ENCODE measurements around the gene ALKBH7. TPM values are rescaled to one million over a fixed set of nuclear protein-coding genes. Genes with fewer than 3 reads are reported as not detected.
"Not testable (repeated sequence)": the region's sequence is repeated elsewhere in the genome, so short reads cannot be mapped to it uniquely, and the experiment has no call there.

ALKBH7 gene
- total RNA-seq, 2 experiments from 2014 or later = 61.0 to 75.9 TPM

DNA sequence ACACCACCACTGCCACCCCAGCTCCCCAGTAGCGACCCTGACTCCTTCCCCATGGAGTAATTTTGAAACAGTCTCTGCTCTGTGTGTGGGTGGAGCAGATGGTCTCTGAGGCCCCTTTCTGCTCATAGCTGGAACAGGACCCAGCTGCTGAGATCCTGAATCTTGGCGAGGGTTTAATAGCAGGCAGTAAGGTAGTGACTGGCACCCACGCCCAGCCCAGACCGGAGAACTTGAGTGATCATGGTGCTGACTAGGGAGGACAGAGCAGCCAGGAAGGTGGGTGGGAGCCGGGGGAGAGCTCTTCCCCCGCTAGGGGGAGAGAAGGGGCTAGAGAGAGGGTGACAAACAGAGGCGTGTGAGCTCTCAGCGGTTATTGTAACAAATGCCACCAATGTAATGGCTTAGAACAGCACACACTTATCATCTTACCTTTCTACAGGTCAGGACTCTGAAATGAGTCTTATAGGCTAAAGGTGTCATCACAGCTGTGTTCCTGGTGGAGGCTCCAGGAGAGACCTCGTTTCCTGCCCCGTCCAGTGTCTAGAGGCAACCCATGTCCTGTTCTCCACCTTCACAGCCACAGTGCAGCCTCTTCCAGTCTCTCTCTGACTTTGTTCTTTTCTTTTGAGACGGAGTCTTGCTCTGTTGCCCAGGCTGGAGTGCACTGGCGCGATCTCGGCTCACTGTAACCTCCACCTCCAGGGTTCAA lies 31.9 kb upstream of the ALKBH7 start:
- DNase-seq (ENCODE audit: low spot score) = peak; percentile 17
- H3K4me2 ChIP-seq (ENCODE audit: low read length) = no peak overlapping the region
- ChIA-PET CTCF (ENCODE audit: unreplicated experiment) (no interaction called here), POLR2A (interaction anchor here (0.9 kb wide), 1 partner anchor 32 kb away, joined by 3 read pairs; the partner anchor contains the start of gene ALKBH7)
- no peak overlapping the region for H3K4me3 ChIP-seq (ENCODE audit: low read depth, low read length, poor library complexity, severe bottlenecking)
- no peak for TF ChIP-seq EZH2phosphoT487 (IDR thresholded peaks at IDR 0.05; ENCODE audit: borderline replicate concordance, low read depth, low read length)
- TF ChIP-seq, protein P1, sequence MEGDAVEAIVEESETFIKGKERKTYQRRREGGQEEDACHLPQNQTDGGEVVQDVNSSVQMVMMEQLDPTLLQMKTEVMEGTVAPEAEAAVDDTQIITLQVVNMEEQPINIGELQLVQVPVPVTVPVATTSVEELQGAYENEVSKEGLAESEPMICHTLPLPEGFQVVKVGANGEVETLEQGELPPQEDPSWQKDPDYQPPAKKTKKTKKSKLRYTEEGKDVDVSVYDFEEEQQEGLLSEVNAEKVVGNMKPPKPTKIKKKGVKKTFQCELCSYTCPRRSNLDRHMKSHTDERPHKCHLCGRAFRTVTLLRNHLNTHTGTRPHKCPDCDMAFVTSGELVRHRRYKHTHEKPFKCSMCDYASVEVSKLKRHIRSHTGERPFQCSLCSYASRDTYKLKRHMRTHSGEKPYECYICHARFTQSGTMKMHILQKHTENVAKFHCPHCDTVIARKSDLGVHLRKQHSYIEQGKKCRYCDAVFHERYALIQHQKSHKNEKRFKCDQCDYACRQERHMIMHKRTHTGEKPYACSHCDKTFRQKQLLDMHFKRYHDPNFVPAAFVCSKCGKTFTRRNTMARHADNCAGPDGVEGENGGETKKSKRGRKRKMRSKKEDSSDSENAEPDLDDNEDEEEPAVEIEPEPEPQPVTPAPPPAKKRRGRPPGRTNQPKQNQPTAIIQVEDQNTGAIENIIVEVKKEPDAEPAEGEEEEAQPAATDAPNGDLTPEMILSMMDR (conservative IDR thresholded peaks at IDR 0.05; ENCODE audit: low read length) = peak; percentile 34; the same call in 1 of the 2 replicates
- no peaks in the 10 kb centered on the region for H3K9me2 ChIP-seq (ENCODE audit: insufficient read depth, low read length)
- no peaks in the 10 kb centered on the region for H3K79me2 ChIP-seq (ENCODE audit: insufficient read depth, low read depth, low read length)
- no peaks in the 10 kb centered on the region; the same call in 1 of the 2 replicates for H3K9me3 ChIP-seq (ENCODE audit: low read length)
- H3K27ac ChIP-seq (ENCODE audit: low read depth, low read length, poor library complexity, severe bottlenecking) = no peak overlapping the region
- no peaks in the 10 kb centered on the region for H4K20me1 ChIP-seq (ENCODE audit: insufficient read depth, low read length)
- H3K36me3 ChIP-seq (ENCODE audit: insufficient read depth, low read length) = no peaks in the 10 kb centered on the region
- BruUV-seq (replicated peaks) = no TSS peak
- intact Hi-C loops (cut with micrococcal nuclease; ENCODE audit: unreplicated experiment) = no loop called here
- no peaks in the 10 kb centered on the region for H3K4me1 ChIP-seq (ENCODE audit: insufficient read depth, low read length, poor library complexity, severe bottlenecking)
- no peak overlapping the region for H2AFZ ChIP-seq (ENCODE audit: low read length)

DNA sequence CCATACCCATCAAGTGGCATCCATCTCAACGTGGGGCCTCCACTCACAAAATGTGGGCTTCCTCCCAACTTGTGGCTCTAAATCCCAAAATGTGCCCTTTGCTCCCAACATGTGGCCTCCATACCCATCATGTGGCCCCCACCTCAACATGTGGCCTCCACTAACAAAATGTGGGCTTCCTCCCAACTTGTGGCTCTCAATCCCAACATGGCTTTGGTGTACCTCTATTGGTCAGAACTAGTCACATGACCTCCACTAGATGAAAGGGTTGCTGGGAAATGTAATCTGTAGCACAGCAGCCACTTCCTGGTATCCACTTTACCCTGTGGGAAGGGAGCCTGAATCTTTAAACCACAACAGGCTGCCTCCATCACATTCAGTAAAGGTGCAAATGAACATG lies 29.1 kb upstream of the ALKBH7 start:
- no TSS peak for BruUV-seq (replicated peaks)

DNA sequence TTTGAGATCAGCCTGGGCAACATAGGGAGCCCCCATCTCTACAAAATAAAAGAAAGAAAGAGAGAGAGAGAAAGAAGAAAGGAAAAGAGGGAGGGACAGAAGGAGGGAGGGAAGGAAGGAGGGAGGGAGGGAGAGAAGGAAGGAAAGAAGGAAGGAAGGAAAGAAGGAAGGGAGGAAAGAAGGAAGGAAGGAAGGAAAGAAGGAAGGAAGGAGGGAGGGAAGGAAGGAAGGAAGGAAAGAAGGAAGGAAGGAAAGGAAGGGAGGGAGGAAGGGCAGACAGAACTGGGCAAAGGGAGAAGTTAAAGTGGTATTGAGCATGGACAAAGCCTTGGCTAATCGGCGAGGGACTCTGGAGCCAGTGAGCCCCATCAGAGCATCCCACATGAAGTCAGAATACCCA lies 23.3 kb upstream of the ALKBH7 start:
- H3K4me3 ChIP-seq (ENCODE audit: low read depth, low read length, poor library complexity, severe bottlenecking); POLR2A ChIA-PET; H3K9me3 ChIP-seq (ENCODE audit: low read length); H3K36me3 ChIP-seq (ENCODE audit: insufficient read depth, low read length); H3K79me2 ChIP-seq (ENCODE audit: insufficient read depth, low read depth, low read length); intact Hi-C loops (cut with micrococcal nuclease; ENCODE audit: unreplicated experiment); H2AFZ ChIP-seq (ENCODE audit: low read length); H3K27ac ChIP-seq (ENCODE audit: low read depth, low read length, poor library complexity, severe bottlenecking); DNase-seq (ENCODE audit: low spot score); H3K4me1 ChIP-seq (ENCODE audit: insufficient read depth, low read length, poor library complexity, severe bottlenecking); BruUV-seq (replicated peaks); H3K9me2 ChIP-seq (ENCODE audit: insufficient read depth, low read length); H4K20me1 ChIP-seq (ENCODE audit: insufficient read depth, low read length); H3K4me2 ChIP-seq (ENCODE audit: low read length); CTCF ChIA-PET (ENCODE audit: unreplicated experiment): not testable (repeated sequence)

More for the DNA sequence above, 29.1 kb upstream of the ALKBH7 start:
- ChIA-PET POLR2A (no interaction called here), CTCF (ENCODE audit: unreplicated experiment) (no interaction called here)
- no peaks in the 10 kb centered on the region for H3K9me2 ChIP-seq (ENCODE audit: insufficient read depth, low read length)
- no peaks in the 10 kb centered on the region; the same call in 1 of the 2 replicates for H3K9me3 ChIP-seq (ENCODE audit: low read length)
- TF ChIP-seq EZH2phosphoT487 (IDR thresholded peaks at IDR 0.05; ENCODE audit: borderline replicate concordance, low read depth, low read length) = no peak
- TF ChIP-seq, protein P1 (conservative IDR thresholded peaks at IDR 0.05; ENCODE audit: low read length) = no peak
- no peaks in the 10 kb centered on the region for H3K36me3 ChIP-seq (ENCODE audit: insufficient read depth, low read length)
- H2AFZ ChIP-seq (ENCODE audit: low read length) = peak overlapping the region; percentile 52; the same call in 1 of the 2 replicates
- no peak overlapping the region for H3K4me3 ChIP-seq (ENCODE audit: low read depth, low read length, poor library complexity, severe bottlenecking)
- peak; percentile 38 for DNase-seq (ENCODE audit: low spot score)
- no peaks in the 10 kb centered on the region for H3K4me1 ChIP-seq (ENCODE audit: insufficient read depth, low read length, poor library complexity, severe bottlenecking)
- H3K4me2 ChIP-seq (ENCODE audit: low read length) = no peak overlapping the region
- no peak overlapping the region for H3K27ac ChIP-seq (ENCODE audit: low read depth, low read length, poor library complexity, severe bottlenecking)
- no peaks in the 10 kb centered on the region for H3K79me2 ChIP-seq (ENCODE audit: insufficient read depth, low read depth, low read length)
- H4K20me1 ChIP-seq (ENCODE audit: insufficient read depth, low read length) = no peaks in the 10 kb centered on the region
- intact Hi-C loops (cut with micrococcal nuclease; ENCODE audit: unreplicated experiment) = no loop called here
